Activated naive CD8-positive, alpha-beta T cell treated with anti-CD3 and anti-CD28 coated beads, Interleukin-2, amount 50 U/mL, for 16 hours (primary cell): ENCODE measurements around the gene RABIF.
"Not testable (repeated sequence)": the region's sequence is repeated elsewhere in the genome, so short reads cannot be mapped to it uniquely, and the experiment has no call there.

ENCODE experiments used
- DNase-seq: peaks from one replicate; pipeline ENCODE4 v3.0.0-alpha.2; 2020; ENCODE audit warnings: low read depth, low spot score

RABIF gene

GRCh38 chr1:202834771-202835547 lies 54.0 kb downstream of the RABIF start:
- no peak for DNase-seq

GRCh38 chr1:202831906-202832305 lies 57.0 kb downstream of the RABIF start:
- DNase-seq = no peak

GRCh38 chr1:202829223-202829622 lies 59.7 kb downstream of the RABIF start:
- not testable (repeated sequence) for DNase-seq
